Upper lobe of right lung (tissue), 1 donor: ENCODE results near the gene MITF. TPM values are rescaled to one million over a fixed set of nuclear protein-coding genes. Genes with fewer than 3 reads are reported as not detected.

Experiments used
- ATAC-seq: fragments of 200-7000 bp; cut with Tn5 transposase; one replicate; pipeline ENCODE4 v1.9.1; 2020; ENCODE audit warnings: mild to moderate bottlenecking, moderate library complexity
- DNase-seq: peaks from one replicate; pipeline ENCODE4 v3.0.0-alpha.2; 2020
- H3K27ac ChIP-seq: fragments of 200-600 bp; one replicate; pipeline ENCODE4 v1.8.0; 2022
- H3K27me3 ChIP-seq: fragments of 200-600 bp; one replicate; pipeline ENCODE4 v1.8.0; 2022; ENCODE audit warnings: mild to moderate bottlenecking
- H3K36me3 ChIP-seq: fragments of 200-600 bp; one replicate; pipeline ENCODE4 v1.8.0; 2022
- H3K4me1 ChIP-seq: fragments of 200-600 bp; one replicate; pipeline ENCODE4 v1.8.0; 2022
- H3K4me3 ChIP-seq: fragments of 200-600 bp; one replicate; pipeline ENCODE4 v1.8.0; 2022; ENCODE audit warnings: mild to moderate bottlenecking
- H3K9me3 ChIP-seq: fragments of 200-600 bp; one replicate; pipeline ENCODE4 v1.8.0; 2022
- intact Hi-C: fragments of 100-400 bp; cut with DNase I; formaldehyde crosslinking; loops from one replicate; pipeline ENCODE4 v1.11.0; 2022
- total RNA-seq: library from RNA; stranded (reverse); fragmentation: NEBNext Ultra II Directional; extraction: Animal tissue kit (Norgen Biotek cat#: 25700); gene quantifications from one replicate; pipeline ENCODE4 v1.2.1, GENCODE V29; 2021
- TF ChIP-seq, protein P1 (sequence below): fragments of 200-600 bp; IDR thresholded peaks from one replicate; pipeline ENCODE4 v1.8.0; 2022; ENCODE audit warnings: antibody characterized with exemption
- donor health status: DM: no; HTN: yes; CAD: no; lungs with severe emphysema.

Gene MITF
- total RNA-seq, 1 donor from 2014 or later = 29.5 TPM

DNA sequence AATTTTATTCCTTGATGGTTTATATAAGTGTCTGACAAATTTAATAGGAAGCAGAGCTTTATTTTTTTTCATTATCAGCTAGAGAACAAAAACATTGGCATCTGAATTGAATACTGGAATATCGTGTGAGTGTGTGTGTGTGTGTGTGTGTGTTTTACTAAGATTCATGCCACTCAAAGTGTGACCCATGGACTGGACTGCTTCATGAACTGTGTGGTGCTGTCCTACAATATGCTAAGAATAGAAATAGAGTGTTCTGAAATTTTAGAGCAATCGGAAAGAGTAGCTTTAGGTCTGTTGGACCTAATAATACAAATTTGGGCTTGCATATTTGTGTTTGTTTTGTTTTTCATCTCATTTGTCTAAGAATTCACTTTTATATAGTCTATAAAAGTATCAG is 89.6 kb downstream of the MITF start:
- Histone ChIP-seq H3K9me3 (no peaks in the 10 kb centered on the region), H3K36me3 (no peaks in the 10 kb centered on the region), H3K4me3 (no peak overlapping the region), H3K27ac (no peak overlapping the region), H3K4me1 (no peaks in the 10 kb centered on the region), H3K27me3 (no peaks in the 10 kb centered on the region)
- ATAC-seq (no peak), DNase-seq (no peak)
- intact Hi-C loops = no loop called here
- TF ChIP-seq, protein P1, sequence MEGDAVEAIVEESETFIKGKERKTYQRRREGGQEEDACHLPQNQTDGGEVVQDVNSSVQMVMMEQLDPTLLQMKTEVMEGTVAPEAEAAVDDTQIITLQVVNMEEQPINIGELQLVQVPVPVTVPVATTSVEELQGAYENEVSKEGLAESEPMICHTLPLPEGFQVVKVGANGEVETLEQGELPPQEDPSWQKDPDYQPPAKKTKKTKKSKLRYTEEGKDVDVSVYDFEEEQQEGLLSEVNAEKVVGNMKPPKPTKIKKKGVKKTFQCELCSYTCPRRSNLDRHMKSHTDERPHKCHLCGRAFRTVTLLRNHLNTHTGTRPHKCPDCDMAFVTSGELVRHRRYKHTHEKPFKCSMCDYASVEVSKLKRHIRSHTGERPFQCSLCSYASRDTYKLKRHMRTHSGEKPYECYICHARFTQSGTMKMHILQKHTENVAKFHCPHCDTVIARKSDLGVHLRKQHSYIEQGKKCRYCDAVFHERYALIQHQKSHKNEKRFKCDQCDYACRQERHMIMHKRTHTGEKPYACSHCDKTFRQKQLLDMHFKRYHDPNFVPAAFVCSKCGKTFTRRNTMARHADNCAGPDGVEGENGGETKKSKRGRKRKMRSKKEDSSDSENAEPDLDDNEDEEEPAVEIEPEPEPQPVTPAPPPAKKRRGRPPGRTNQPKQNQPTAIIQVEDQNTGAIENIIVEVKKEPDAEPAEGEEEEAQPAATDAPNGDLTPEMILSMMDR = no peak

DNA sequence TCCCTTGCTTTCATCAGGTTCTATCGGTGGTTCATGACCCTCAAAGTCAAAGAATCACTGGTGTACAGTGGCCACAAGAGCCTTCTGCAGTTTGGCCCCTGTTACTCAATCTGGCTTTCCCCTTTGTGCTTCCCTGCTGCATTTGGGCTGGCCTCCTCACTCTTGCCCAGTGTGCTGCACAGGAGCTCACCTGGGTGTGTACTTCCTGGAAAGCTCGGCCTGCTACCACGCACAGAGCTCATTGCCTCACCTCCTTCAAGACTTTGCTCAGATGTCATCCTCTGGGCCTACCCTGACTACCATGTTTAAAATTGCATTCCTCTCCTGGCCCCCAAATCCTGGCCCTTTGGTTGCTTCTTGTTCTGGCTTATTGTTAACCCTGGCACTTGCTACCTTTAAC is 90.9 kb downstream of the MITF start:
- Histone ChIP-seq H3K27ac (no peak overlapping the region), H3K4me1 (no peaks in the 10 kb centered on the region), H3K27me3 (no peaks in the 10 kb centered on the region), H3K9me3 (no peaks in the 10 kb centered on the region), H3K4me3 (no peak overlapping the region), H3K36me3 (no peaks in the 10 kb centered on the region)
- TF ChIP-seq, protein P1 = no peak
- ATAC-seq (peak; percentile 58), DNase-seq (no peak)
- intact Hi-C loops = no loop called here

DNA sequence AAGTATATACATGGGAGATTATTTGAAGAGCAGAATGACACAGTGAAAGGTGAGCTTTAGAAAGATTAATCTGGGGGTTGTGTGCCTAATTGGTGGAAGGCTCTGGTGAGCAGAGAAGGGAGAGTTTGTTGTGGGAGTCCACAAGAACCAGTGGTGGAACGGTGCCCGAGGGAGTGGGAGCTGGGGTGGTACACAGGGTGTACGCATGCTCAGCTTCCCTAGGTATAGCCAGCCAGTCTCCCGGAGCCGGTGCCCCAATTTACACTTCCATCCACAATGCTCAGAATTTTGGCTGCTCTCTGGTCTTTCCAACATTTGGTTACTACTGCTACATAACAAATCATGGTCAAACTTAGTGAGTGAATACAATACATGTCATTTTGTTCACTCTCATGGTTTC is 92.5 kb downstream of the MITF start:
- TF ChIP-seq, protein P1 = no peak
- Histone ChIP-seq H3K4me3 (no peak overlapping the region), H3K36me3 (no peaks in the 10 kb centered on the region), H3K9me3 (no peaks in the 10 kb centered on the region), H3K27ac (no peak overlapping the region), H3K4me1 (no peaks in the 10 kb centered on the region), H3K27me3 (no peaks in the 10 kb centered on the region)
- intact Hi-C loops = no loop called here
- DNase-seq = no peak
- peak; percentile 12 for ATAC-seq

DNA sequence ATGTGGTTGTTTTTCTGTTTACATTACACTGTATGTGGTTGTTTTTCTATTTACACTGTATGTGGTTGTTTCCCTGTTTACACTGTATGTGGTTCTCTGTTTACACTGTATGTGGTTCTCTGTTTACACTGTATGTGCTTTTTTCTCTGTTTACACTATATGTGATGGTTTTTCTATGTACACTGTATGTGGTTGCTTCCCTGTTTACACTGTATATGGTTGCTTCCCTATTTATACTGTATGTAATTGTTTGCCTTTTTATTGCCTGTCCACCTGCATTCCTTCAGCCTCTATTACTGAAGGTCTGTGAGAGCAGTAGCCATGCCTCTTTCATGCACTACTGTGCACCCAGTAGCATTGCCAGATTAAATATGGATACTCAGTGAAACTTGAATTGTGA is 94.3 kb downstream of the MITF start:
- TF ChIP-seq, protein P1 = no peak
- intact Hi-C loops = no loop called here
- no peaks in the 10 kb centered on the region for H3K27me3 ChIP-seq
- H3K9me3 ChIP-seq = no peaks in the 10 kb centered on the region
- DNase-seq = no peak
- H3K4me3 ChIP-seq = no peak overlapping the region
- no peak overlapping the region for H3K27ac ChIP-seq
- H3K4me1 ChIP-seq = peaks cover 9% of the 10 kb centered on the region
- ATAC-seq = no peak
- H3K36me3 ChIP-seq = no peaks in the 10 kb centered on the region

DNA sequence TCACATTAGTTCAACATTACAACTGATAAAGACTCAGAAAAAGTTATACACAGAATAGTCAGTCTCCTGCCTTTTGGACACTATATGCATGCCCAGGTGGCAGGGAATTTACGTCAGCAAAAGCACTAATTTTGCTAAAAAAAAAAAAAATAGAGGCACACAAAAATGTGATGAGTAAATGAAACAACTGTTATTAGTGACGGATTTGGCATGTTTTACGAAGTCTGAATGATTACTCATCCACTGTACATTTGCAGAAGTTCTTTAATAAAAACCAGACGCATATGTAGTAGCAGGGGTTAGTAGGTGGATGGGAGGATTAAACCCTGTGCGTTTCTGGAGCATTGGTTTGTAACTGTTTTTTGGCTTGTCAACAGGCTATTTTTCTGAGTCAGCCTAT is 99.0 kb downstream of the MITF start:
- TF ChIP-seq, protein P1 = no peak
- no peak overlapping the region for H3K27ac ChIP-seq
- H3K27me3 ChIP-seq = no peaks in the 10 kb centered on the region
- H3K9me3 ChIP-seq = no peaks in the 10 kb centered on the region
- DNase-seq (no peak), ATAC-seq (peak; percentile 35)
- H3K4me1 ChIP-seq = peaks cover 13% of the 10 kb centered on the region
- intact Hi-C loops = no loop called here
- no peaks in the 10 kb centered on the region for H3K36me3 ChIP-seq
- H3K4me3 ChIP-seq = no peak overlapping the region
